ENCODE results near the gene SEMA3G. TPM values are rescaled to one million over a fixed set of nuclear protein-coding genes. Genes with fewer than 3 reads are reported as not detected.

The SEMA3G gene
- total RNA-seq, 2 experiments from 2014 or later: 0.08 to 0.19 TPM

- ChIA-PET CTCF (no interaction called here), POLR2A (no interaction called here)
Measured at GRCh38 chr3:52403955-52404354, 40.9 kb downstream of the SEMA3G start.

- ChIA-PET POLR2A (no interaction called here), CTCF (interaction anchor here (0.6 kb wide), 1 partner anchor 43 kb away, joined by 3 read pairs; no protein-coding TSS in a partner anchor)
Measured at GRCh38 chr3:52403271-52403841, 41.5 kb downstream of the SEMA3G start.

DNA sequence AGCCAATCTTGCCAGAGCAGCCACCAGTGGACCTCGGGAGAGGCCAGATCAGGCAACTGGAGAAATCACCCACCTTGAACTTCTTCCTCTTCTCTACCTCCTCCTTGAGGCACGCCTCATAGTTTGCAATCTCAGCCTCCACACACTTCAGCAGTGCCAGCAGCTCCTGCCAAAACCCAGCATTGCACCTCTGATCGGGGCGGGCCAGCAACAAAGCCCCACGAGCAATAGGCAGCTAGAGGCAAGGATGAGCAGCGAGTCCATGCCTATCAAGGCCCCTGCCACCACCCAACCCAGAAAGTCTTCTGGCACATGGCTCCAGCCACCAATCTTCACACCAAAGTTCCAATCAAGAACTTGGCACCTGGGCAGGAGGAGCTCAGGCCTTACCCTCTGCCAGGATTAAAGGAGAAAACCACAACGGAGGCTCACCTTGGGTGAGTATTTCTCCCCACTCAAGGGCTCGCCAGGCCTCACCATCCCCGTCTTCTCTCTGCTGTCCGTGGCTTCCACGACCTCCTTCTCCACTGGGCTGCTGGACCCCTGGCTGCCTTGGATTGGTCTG is 42.1 kb downstream of the SEMA3G start:
- CTCF ChIA-PET: interaction anchor here (0.6 kb wide), 1 partner anchor 43 kb away, joined by 3 read pairs; no protein-coding TSS in a partner anchor

GRCh38 chr3:52402101-52402521 is 42.8 kb downstream of the SEMA3G start:
- ChIA-PET CTCF (no interaction called here), POLR2A (no interaction called here)

More for the DNA sequence above, 42.1 kb downstream of the SEMA3G start:
- POLR2A ChIA-PET: no interaction called here

GRCh38 chr3:52401551-52401950 is 43.4 kb downstream of the SEMA3G start:
- POLR2A ChIA-PET: no interaction called here
- CTCF ChIA-PET: no interaction called here

- ChIA-PET CTCF (no interaction called here), POLR2A (no interaction called here)
Measured at GRCh38 chr3:52401021-52401420, 43.9 kb downstream of the SEMA3G start.

GRCh38 chr3:52400275-52400793 is 44.6 kb downstream of the SEMA3G start:
- POLR2A ChIA-PET: interaction anchor here (0.6 kb wide), 1 partner anchor 135 kb away, joined by 3 read pairs; no protein-coding TSS in a partner anchor
- CTCF ChIA-PET: no interaction called here

DNA sequence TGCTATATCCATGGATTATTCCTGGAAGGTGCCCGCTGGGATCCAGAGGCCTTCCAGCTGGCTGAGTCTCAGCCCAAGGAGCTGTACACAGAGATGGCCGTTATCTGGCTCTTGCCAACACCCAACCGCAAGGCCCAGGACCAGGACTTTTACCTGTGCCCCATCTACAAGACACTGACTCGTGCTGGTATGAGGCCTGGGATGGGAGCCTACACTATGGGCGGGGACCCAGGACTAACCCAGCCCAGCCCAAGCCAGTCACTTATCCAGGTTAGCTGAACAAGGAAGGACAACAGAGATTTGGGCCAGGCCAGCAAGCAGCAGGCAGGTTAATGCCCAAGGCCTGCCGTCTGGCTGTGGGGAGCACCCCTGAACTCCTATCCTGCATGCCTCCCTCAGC is 45.3 kb downstream of the SEMA3G start:
- ChIA-PET POLR2A (no interaction called here), CTCF (no interaction called here)

GRCh38 chr3:52399131-52399530 is 45.8 kb downstream of the SEMA3G start:
- ChIA-PET POLR2A (no interaction called here), CTCF (no interaction called here)

- ChIA-PET POLR2A (no interaction called here), CTCF (no interaction called here)
Measured at GRCh38 chr3:52398670-52399081, 46.2 kb downstream of the SEMA3G start.

GRCh38 chr3:52397676-52398399 is 47.1 kb downstream of the SEMA3G start:
- ChIA-PET POLR2A (no interaction called here), CTCF (no interaction called here)

DNA sequence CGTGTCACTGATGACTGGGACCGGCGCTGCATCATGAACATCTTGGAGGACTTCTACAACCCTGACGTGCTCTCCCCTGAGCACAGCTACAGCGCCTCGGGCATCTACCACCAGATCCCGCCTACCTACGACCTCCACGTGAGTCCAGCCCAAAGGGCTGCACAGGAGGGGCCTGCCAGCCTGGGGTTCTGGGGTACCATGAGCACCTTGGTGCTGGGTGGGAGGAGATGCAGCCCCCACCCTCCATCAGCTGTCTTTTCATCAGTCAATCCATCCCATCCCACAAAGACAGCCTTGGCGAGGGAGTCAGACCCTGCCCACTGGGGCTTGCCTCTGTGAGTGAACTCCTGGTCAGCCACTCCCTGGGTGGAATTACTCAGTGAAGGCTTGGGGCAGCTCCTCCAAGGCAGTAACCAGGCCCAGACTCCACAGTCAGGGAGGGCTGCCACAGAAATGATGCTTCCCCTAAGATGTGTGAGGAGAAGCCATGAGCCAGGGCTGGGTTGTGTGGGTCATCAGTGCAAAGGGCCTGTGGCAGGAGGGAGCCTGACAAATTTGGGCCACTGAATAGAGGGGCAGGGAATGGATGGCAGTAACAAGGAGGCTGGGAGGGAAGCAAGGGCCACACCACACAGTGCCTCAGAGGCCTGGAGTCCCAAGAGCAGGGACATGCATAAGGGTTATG is 47.9 kb downstream of the SEMA3G start:
- POLR2A ChIA-PET: no interaction called here
- CTCF ChIA-PET: no interaction called here

- ChIA-PET POLR2A (no interaction called here), CTCF (no interaction called here)
Measured at GRCh38 chr3:52396011-52396906, 48.6 kb downstream of the SEMA3G start.

DNA sequence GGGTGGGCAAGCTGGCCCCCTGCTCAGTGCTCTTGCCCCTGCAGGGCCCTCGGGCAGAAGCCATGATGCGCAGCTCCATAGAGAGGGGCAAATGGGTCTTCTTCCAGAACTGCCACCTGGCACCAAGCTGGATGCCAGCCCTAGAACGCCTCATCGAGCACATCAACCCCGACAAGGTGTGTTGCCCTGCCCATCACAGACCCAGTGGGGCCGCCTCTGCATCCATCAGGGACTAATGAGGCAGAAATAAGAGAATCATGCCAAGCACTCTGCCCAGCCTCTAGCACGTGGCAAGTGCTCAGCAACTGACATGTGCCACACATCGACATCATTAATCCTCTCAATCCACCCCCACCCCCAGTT is 49.4 kb downstream of the SEMA3G start:
- POLR2A ChIA-PET: no interaction called here
- CTCF ChIA-PET: no interaction called here

DNA sequence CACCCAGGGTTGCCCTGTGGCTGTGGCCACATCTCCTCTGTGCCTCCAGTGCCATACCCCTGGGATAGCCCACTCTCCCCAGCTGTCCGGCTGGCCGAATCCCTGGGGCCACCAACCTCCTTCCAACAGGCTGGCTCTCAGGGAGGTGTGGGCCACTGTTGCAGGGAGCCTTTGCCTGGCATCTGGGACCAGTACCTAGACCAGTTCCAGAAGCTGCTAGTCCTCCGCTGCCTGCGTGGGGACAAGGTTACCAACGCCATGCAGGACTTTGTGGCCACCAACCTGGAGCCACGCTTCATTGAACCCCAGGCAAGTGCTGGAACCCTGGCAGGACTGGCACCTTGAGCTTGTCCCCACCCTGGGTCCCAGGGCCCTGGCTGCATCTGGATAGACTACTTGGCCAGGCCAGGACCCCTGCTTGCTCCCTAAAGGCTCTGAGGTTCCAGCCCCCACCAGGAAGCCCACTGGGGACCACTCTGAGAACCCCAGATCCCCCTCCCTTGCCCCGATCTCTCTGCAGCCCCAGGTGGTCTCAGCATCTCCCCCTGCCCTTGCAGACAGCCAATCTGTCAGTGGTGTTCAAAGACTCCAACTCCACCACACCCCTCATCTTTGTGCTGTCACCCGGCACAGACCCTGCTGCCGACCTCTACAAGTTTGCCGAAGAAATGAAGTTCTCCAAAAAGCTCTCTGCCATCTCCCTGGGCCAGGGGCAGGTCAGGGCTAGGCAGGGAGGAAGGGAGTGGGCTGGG is 50.0 kb downstream of the SEMA3G start:
- CTCF ChIA-PET: no interaction called here

DNA sequence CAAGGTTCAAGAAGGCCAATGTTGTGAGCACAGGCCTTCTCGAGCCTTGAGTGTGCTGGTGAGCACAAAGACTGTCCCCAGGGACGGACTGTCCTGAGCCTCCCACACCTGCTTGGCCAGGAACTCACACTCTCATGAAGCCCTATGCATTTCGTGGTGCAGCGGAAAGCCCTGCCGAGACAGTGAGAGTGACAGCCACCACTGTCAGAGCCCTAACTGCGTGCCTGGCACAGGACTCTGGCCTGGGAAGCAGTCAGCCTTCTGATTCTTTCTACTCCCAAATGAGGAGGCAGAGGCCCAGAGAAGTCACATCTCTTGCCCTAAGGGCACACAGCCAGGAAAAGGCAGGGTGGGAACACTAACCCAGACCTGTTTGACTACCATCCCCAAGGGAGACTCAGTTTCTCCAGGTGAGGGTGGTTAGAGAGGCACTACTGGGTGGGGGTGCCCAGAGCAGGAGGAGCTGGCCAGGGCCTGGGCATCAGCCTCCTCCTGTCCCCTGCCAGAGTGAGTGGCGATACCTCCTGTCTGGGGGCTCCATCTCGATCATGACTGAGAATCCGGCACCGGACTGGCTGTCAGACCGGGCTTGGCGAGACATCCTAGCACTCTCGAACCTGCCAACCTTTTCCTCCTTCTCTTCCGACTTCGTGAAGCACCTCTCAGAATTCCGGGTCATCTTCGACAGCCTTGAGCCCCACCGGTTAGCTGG is 50.8 kb downstream of the SEMA3G start:
- CTCF ChIA-PET: no interaction called here
- POLR2A ChIA-PET: no interaction called here

More for the DNA sequence above, 50.0 kb downstream of the SEMA3G start:
- POLR2A ChIA-PET: no interaction called here

- CTCF ChIA-PET: no interaction called here
- POLR2A ChIA-PET: no interaction called here
Measured at GRCh38 chr3:52393131-52393807, 51.6 kb downstream of the SEMA3G start.

Measured in activated CD8-positive, alpha-beta memory T cell treated with anti-CD3 and anti-CD28 coated beads for 36 hours (primary cell).